Mucosa of descending colon (tissue), 3 donors: Measurements from ENCODE around the gene NYNRIN. TPM values are rescaled to one million over a fixed set of nuclear protein-coding genes. Genes with fewer than 3 reads are reported as not detected.

Source experiments
- ATAC-seq: fragments of 200-7000 bp; cut with Tn5 transposase; one replicate; pipeline ENCODE4 v1.9.1; 2020; ENCODE audit warnings: mild to moderate bottlenecking, moderate library complexity
- DNase-seq, 3 donors: peaks; one replicate each; pipeline ENCODE4 v3.0.0-alpha.2; 2020
- H3K36me3 ChIP-seq: fragments of 200-600 bp; one replicate; pipeline ENCODE4 v1.8.0; 2021; ENCODE audit warnings: low read depth, mild to moderate bottlenecking
- H3K4me1 ChIP-seq: fragments of 200-600 bp; one replicate; pipeline ENCODE4 v1.8.0; 2021; ENCODE audit warnings: low read depth, mild to moderate bottlenecking
- H3K4me3 ChIP-seq: fragments of 200-600 bp; one replicate; pipeline ENCODE4 v1.8.0; 2021; ENCODE audit warnings: mild to moderate bottlenecking
- H3K9me3 ChIP-seq: fragments of 200-600 bp; one replicate; pipeline ENCODE4 v1.8.0; 2021; ENCODE audit warnings: mild to moderate bottlenecking
- CTCF ChIP-seq: fragments of 200-600 bp; IDR thresholded peaks from one replicate; pipeline ENCODE4 v1.8.0; 2022; ENCODE audit warnings: antibody characterized with exemption, mild to moderate bottlenecking
- intact Hi-C, 2 donors: fragments of 100-400 bp; cut with DNase I in 1 of 2; cut with micrococcal nuclease in 1 of 2; formaldehyde crosslinking; loops; one replicate each; pipeline versions ENCODE4 v1.11.0 to v1.11.1; 2022; cut with DNase I, micrococcal nuclease
- total RNA-seq, 3 donors: library from RNA; stranded (reverse); fragmentation: NEBNext Ultra II Directional in 2 of 3; extraction: Animal tissue kit (Norgen Biotek cat#: 25700) in 2 of 3; gene quantifications; one replicate each; pipeline versions ENCODE4 v1.2.1 to v1.2.4, GENCODE V29; 2021 to 2023
- donor health status: DM: no; HTN: no; CAD: no; lungs with moderate emphysema.
- donor health status: DM: no; HTN: no; CAD: no.
- donor health status: DM: no; HTN: yes; CAD: no.

Gene NYNRIN
- total RNA-seq, 3 donors from 2014 or later: 12.1 to 15.8 (median 13.4) TPM

DNA sequence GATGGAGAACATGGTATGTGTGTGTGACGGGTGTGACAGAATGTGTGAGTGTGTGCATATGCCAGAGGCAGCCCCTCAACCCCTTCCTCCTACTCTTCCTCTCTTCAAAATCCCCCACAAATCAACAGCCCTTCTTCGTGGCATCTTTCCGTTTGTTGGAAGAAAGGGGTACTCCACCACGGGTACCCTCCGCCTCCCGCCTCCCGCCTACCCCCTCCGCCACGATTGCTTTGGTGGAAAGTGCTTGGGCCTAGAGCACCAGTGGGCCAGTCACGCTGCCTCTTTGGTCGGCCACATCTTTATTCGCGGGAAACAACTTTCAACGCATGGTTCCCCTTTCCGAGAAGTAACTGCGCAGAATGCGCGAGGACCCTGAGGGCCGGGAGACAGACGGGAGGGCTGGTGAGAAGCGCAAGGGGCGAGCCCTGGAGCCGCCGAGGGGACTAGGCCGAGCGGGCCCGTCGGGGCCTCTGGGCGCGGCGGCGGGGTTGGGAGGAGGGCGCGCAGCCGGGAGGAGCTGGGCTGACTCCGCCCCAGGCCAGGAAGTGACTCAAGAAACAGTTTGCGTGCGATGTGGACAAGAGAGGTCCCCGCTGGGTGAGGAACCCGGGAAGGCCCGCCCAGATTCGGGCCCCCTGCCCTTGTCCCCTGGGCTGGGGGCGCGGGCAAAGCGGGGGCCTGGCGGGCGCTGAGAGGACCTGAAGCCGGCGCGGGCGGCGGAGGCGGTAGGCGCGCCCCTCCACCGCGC, 30.8 kb downstream of the NYNRIN start, which contains the start of the genes CBLN3 and KHNYN:
Gene CBLN3 (minus strand): TSS at position 274 of the 748 bp plus-strand sequence. CDS start 614 bp downstream, outside the sequence.
Gene KHNYN (plus strand): TSS at position 560 of the 748 bp plus-strand sequence. CDS start 777 bp downstream, outside the sequence.
- H3K4me1 ChIP-seq: peaks cover 54% of the 10 kb centered on the region
- no peaks in the 10 kb centered on the region for H3K9me3 ChIP-seq
- no peak for TF ChIP-seq CTCF
- intact Hi-C loops: loop anchor here (5.0 kb wide), 2 partner anchors 62 to 97 kb away; partner anchors contain the start of gene NFATC4 (in 2 of the 2)
- no peaks in the 10 kb centered on the region for H3K36me3 ChIP-seq
- DNase-seq: peak; percentile 92 to 94 (median 93)
- peak; percentile 80 for ATAC-seq
- H3K4me3 ChIP-seq: peak within 1 kb of the TSS; percentile 54

- H3K36me3 ChIP-seq: no peaks in the 10 kb centered on the region
- intact Hi-C loops: loop anchor here (5.0 kb wide), 2 partner anchors 63 to 98 kb away; partner anchors contain the start of gene NFATC4 (in 2 of the 2)
- peak; percentile 73 for ATAC-seq
- TF ChIP-seq CTCF: no peak
- no peaks in the 10 kb centered on the region for H3K9me3 ChIP-seq
- peaks cover 53% of the 10 kb centered on the region for H3K4me1 ChIP-seq
- peak overlapping the region; percentile 54 for H3K4me3 ChIP-seq
- DNase-seq: peak; percentile 82 to 89 (median 86)
Observed at GRCh38 chr14:24430143-24430681, 31.4 kb downstream of the NYNRIN start.

- no peaks in the 10 kb centered on the region for H3K9me3 ChIP-seq
- peak; percentile 32 for ATAC-seq
- intact Hi-C loops: loop anchor here (5.0 kb wide), 2 partner anchors 64 to 99 kb away; partner anchors contain the start of gene NFATC4 (in 2 of the 2)
Observed at GRCh38 chr14:24430682-24431568, 32.1 kb downstream of the NYNRIN start.

DNA sequence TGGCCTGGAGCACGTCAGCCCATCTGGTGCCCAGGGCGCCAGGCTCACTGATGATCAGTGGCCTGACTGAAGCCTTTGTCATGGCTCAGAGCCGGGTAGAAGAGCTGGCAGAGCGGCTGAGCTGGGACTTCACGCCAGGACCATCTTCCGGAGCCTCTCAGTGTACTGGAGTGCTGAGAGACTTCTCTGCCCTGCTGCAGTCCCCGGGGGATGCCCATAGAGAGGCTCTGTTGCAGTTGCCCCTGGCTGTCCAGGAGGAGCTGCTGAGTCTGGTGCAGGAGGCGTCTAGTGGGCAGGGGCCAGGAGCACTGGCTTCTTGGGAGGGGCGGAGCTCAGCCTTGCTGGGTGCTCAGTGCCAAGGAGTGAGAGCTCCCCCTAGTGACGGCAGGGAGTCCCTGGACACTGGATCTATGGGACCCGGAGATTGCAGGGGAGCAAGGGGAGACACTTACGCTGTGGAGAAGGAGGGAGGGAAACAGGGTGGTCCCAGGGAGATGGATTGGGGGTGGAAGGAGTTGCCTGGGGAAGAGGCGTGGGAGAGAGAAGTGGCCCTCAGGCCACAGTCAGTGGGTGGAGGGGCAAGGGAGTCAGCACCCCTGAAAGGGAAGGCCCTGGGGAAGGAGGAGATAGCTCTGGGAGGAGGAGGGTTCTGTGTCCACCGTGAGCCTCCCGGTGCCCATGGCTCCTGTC, 32.9 kb downstream of the NYNRIN start:
- DNase-seq (peak; percentile 93 to 96 (median 93)), ATAC-seq (peak; percentile 70)
- H3K4me3 ChIP-seq: no peak overlapping the region
- H3K9me3 ChIP-seq: no peaks in the 10 kb centered on the region
- H3K36me3 ChIP-seq: no peaks in the 10 kb centered on the region
- intact Hi-C loops: loop anchor here (5.0 kb wide), 2 partner anchors 64 to 99 kb away; partner anchors contain the start of gene NFATC4 (in 2 of the 2)
- peaks cover 42% of the 10 kb centered on the region for H3K4me1 ChIP-seq
- peak; percentile 90 for TF ChIP-seq CTCF

More at GRCh38 chr14:24430682-24431568, 32.1 kb downstream of the NYNRIN start:
- peak overlapping the region; percentile 54 for H3K4me3 ChIP-seq
- peak; percentile 58 to 72 (median 67) for DNase-seq
- peaks cover 46% of the 10 kb centered on the region for H3K4me1 ChIP-seq
- H3K36me3 ChIP-seq: no peaks in the 10 kb centered on the region
- no peak for TF ChIP-seq CTCF
